Measurements from ENCODE around the gene PITPNM1.

The PITPNM1 gene

DNA sequence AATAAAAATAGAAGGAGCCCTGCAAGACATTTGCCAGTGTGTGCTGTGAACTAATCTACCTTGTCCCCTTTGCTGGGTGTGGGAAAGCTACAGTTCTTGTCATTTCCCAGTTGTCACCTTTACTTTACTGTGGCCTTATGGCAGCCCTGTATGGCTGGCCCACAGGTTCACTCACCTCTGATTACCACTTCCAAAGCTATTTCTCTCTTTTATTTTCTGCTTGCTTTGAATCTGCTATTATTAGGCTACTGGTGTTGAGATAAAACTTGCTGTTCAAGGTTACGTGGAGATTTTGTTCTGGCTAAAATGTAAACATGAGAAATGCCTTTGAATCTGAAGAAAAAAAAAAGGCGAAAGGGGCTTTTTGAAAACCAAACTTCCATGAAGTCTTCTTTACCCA is 27.7 kb upstream of the PITPNM1 start:
- TF ChIP-seq CTCF (IDR thresholded peaks at IDR 0.05; ENCODE audit: poor library complexity, severe bottlenecking), result no peak
- ATAC-seq (ENCODE audit: low read depth), result no peak
- Histone ChIP-seq H3K36me3 (ENCODE audit: low read depth) (no peaks in the 10 kb centered on the region), H3K9me3 (ENCODE audit: severe bottlenecking) (peaks cover 24% of the 10 kb centered on the region), H3K27ac (ENCODE audit: poor library complexity, severe bottlenecking) (no peak overlapping the region), H3K4me1 (ENCODE audit: insufficient read depth, poor library complexity, severe bottlenecking) (no peaks in the 10 kb centered on the region), H3K27me3 (ENCODE audit: insufficient read depth, poor library complexity, severe bottlenecking) (no peaks in the 10 kb centered on the region), H3K4me3 (ENCODE audit: severe bottlenecking) (no peak overlapping the region)
- DNase-seq (ENCODE audit: low spot score), result no peak

GRCh38 chr11:67530282-67530592 is 25.1 kb upstream of the PITPNM1 start:
- no peaks in the 10 kb centered on the region for H3K36me3 ChIP-seq (ENCODE audit: low read depth)
- H3K4me1 ChIP-seq (ENCODE audit: insufficient read depth, poor library complexity, severe bottlenecking), result no peaks in the 10 kb centered on the region
- no peak for ATAC-seq (ENCODE audit: low read depth)
- no peak overlapping the region for H3K4me3 ChIP-seq (ENCODE audit: severe bottlenecking)
- H3K27me3 ChIP-seq (ENCODE audit: insufficient read depth, poor library complexity, severe bottlenecking), result no peaks in the 10 kb centered on the region
- H3K27ac ChIP-seq (ENCODE audit: poor library complexity, severe bottlenecking), result no peak overlapping the region
- H3K9me3 ChIP-seq (ENCODE audit: severe bottlenecking), result peaks cover 20% of the 10 kb centered on the region
- no peak for DNase-seq (ENCODE audit: low spot score)
- no peak for TF ChIP-seq CTCF (IDR thresholded peaks at IDR 0.05; ENCODE audit: poor library complexity, severe bottlenecking)

DNA sequence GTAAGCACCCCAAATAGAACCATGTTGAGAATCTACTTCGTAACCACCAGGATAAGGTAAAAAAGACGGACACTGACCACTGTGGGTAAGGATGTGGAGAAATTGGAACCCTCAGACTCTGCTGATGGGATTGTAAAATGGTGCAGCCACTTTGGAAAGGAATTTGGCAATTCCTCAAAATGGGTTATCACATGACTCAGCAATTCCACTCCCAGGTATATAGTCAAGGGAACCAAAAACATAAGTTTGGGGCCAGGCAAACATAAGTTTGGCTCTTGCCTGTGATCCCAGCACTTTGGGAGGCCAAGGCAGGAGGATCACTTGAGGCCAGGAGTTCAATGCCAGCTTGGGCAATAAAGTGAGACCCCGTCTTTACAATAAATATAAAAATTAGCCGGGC is 23.2 kb upstream of the PITPNM1 start:
- Histone ChIP-seq H3K27ac (ENCODE audit: poor library complexity, severe bottlenecking) (no peak overlapping the region), H3K36me3 (ENCODE audit: low read depth) (no peaks in the 10 kb centered on the region), H3K4me1 (ENCODE audit: insufficient read depth, poor library complexity, severe bottlenecking) (no peaks in the 10 kb centered on the region), H3K27me3 (ENCODE audit: insufficient read depth, poor library complexity, severe bottlenecking) (no peaks in the 10 kb centered on the region), H3K9me3 (ENCODE audit: severe bottlenecking) (peaks cover 6% of the 10 kb centered on the region), H3K4me3 (ENCODE audit: severe bottlenecking) (no peak overlapping the region)
- DNase-seq (ENCODE audit: low spot score) (no peak), ATAC-seq (ENCODE audit: low read depth) (no peak)
- TF ChIP-seq CTCF (IDR thresholded peaks at IDR 0.05; ENCODE audit: poor library complexity, severe bottlenecking), result no peak

GRCh38 chr11:67525275-67525976 is 20.3 kb upstream of the PITPNM1 start:
- ATAC-seq (ENCODE audit: low read depth) (no peak), DNase-seq (ENCODE audit: low spot score) (no peak)
- H3K9me3 ChIP-seq (ENCODE audit: severe bottlenecking), result no peaks in the 10 kb centered on the region
- H3K27ac ChIP-seq (ENCODE audit: poor library complexity, severe bottlenecking), result no peak overlapping the region
- H3K27me3 ChIP-seq (ENCODE audit: insufficient read depth, poor library complexity, severe bottlenecking), result no peaks in the 10 kb centered on the region
- TF ChIP-seq CTCF (IDR thresholded peaks at IDR 0.05; ENCODE audit: poor library complexity, severe bottlenecking), result no peak
- no peaks in the 10 kb centered on the region for H3K4me1 ChIP-seq (ENCODE audit: insufficient read depth, poor library complexity, severe bottlenecking)
- H3K36me3 ChIP-seq (ENCODE audit: low read depth), result no peaks in the 10 kb centered on the region
- no peak overlapping the region for H3K4me3 ChIP-seq (ENCODE audit: severe bottlenecking)

GRCh38 chr11:67524480-67524808 is 19.3 kb upstream of the PITPNM1 start:
- TF ChIP-seq CTCF (IDR thresholded peaks at IDR 0.05; ENCODE audit: poor library complexity, severe bottlenecking), result no peak
- ATAC-seq (ENCODE audit: low read depth), result no peak

More at GRCh38 chr11:67524480-67524808, 19.3 kb upstream of the PITPNM1 start:
- H3K36me3 ChIP-seq (ENCODE audit: low read depth), result no peaks in the 10 kb centered on the region
- no peaks in the 10 kb centered on the region for H3K9me3 ChIP-seq (ENCODE audit: severe bottlenecking)
- H3K4me3 ChIP-seq (ENCODE audit: severe bottlenecking), result no peak overlapping the region
- H3K4me1 ChIP-seq (ENCODE audit: insufficient read depth, poor library complexity, severe bottlenecking), result no peaks in the 10 kb centered on the region
- H3K27ac ChIP-seq (ENCODE audit: poor library complexity, severe bottlenecking), result no peak overlapping the region
- H3K27me3 ChIP-seq (ENCODE audit: insufficient read depth, poor library complexity, severe bottlenecking), result no peaks in the 10 kb centered on the region
- DNase-seq (ENCODE audit: low spot score), result no peak

All from RWPE2 (cell line).